NCI-H2227 (cell line): ENCODE data around the gene SNX7.

Experiments
- DNase-seq: peaks from one replicate; lab custom pipeline; 2025; ENCODE audit not compliant: unreplicated experiment; lab: John Stamatoyannopoulos, UW

The SNX7 gene

GRCh38 chr1:98763488-98764150 is 102.1 kb downstream of the SNX7 start:
- DNase-seq = no peak

- DNase-seq = no peak
Measured at GRCh38 chr1:98764485-98764884, 103.0 kb downstream of the SNX7 start.

- no peak for DNase-seq
Measured at GRCh38 chr1:98766255-98766654, 104.7 kb downstream of the SNX7 start.

GRCh38 chr1:98769162-98769561 is 107.6 kb downstream of the SNX7 start:
- no peak for DNase-seq

- no peak for DNase-seq
Measured at GRCh38 chr1:98781906-98782305, 120.4 kb downstream of the SNX7 start.

- DNase-seq = no peak
Measured at GRCh38 chr1:98783821-98784220, 122.3 kb downstream of the SNX7 start.

- DNase-seq = no peak
Measured at GRCh38 chr1:98791498-98791897, 130.0 kb downstream of the SNX7 start.

- DNase-seq = no peak
Measured at GRCh38 chr1:98792123-98792522, 130.6 kb downstream of the SNX7 start.

GRCh38 chr1:98793136-98793535 is 131.6 kb downstream of the SNX7 start:
- no peak for DNase-seq

GRCh38 chr1:98794196-98794886 is 132.8 kb downstream of the SNX7 start:
- peak; percentile 64 for DNase-seq

GRCh38 chr1:98796049-98796448 is 134.5 kb downstream of the SNX7 start:
- DNase-seq = no peak

GRCh38 chr1:98797506-98797905 is 136.0 kb downstream of the SNX7 start:
- no peak for DNase-seq
